HCT116 (cell line): ENCODE results near the gene PRIM1. TPM values are rescaled to one million over a fixed set of nuclear protein-coding genes. Genes with fewer than 3 reads are reported as not detected.

Source experiments
- ATAC-seq: fragments of 200-7000 bp; cut with Tn5 transposase; 2 replicates; pipeline ENCODE4 v1.9.1; 2020; ENCODE audit warnings: mild to moderate bottlenecking, moderate library complexity
- BruUV-seq: library from RNA; stranded (reverse); fragments of 400-500 nt; replicated peaks from 2 replicates; lab custom pipeline; 2021; lab: Mats Ljungman, UMichigan
- CTCF ChIA-PET: fragments of 300-600 bp; sonication (Branson Sonifier 250); formaldehyde crosslinking; loops from one replicate; lab custom pipeline; 2021; ENCODE audit warnings: antibody characterized with exemption; lab: Charles Lee
- POLR2A ChIA-PET: fragments of 300-600, 350-600 bp; sonication (Branson Sonifier 250); formaldehyde crosslinking; loops from one replicate; lab custom pipeline; 2021; ENCODE audit warnings: antibody characterized with exemption; lab: Charles Lee
- RAD21 ChIA-PET, 2 experiments: fragments of 300-600 bp; sonication (Branson Sonifier 250); formaldehyde crosslinking; loops; one replicate each; lab custom pipeline; 2023; ENCODE audit warnings: low total read pairs in 2 of 2; ENCODE audit not compliant: uncharacterized antibody in 2 of 2, unreplicated experiment in 2 of 2, low non-redundant PET in 1 of 2; lab: Charles Lee
- DNase-seq: peaks from one replicate; pipeline ENCODE4 v3.0.0-alpha.2; 2010; ENCODE audit warnings: low read depth, low spot score
- H2AFZ ChIP-seq: fragments of 200-600 bp; shearing (Covaris generic), sonication (generic); 2 replicates; pipeline ENCODE4 v1.6.1; 2017; ENCODE audit warnings: low read depth, mixed run types, mixed read lengths, antibody characterized with exemption, low read length; ENCODE audit not compliant: poor library complexity, severe bottlenecking
- H3K27ac ChIP-seq: 2 replicates; pipeline ENCODE4 v1.5.1; 2012; ENCODE audit warnings: low read depth, low read length
- H3K27me3 ChIP-seq: fragments of 200-600 bp; sonication (generic); 2 replicates; pipeline ENCODE4 v1.6.1; 2016; ENCODE audit warnings: mixed run types, low read length, mixed read lengths; ENCODE audit not compliant: insufficient read depth
- H3K36me3 ChIP-seq, 2 experiments: fragments of 200-500 bp in 1 of 2; fragments of 200-600 bp in 1 of 2; sonication (Bioruptor generic) in 1 of 2; sonication (generic) in 1 of 2; 2 replicates each; pipeline versions ENCODE4 v1.5.1 to v1.6.1; 2014 to 2016; ENCODE audit warnings: low read length in 2 of 2, inconsistent platforms in 1 of 2, mixed read lengths in 1 of 2, mixed run types in 1 of 2; ENCODE audit not compliant: insufficient read depth in 2 of 2, control insufficient read depth in 1 of 2
- H3K4me1 ChIP-seq, 2 experiments: fragments of 200-600 bp in 1 of 2; sonication (generic) in 1 of 2; 2 replicates each; pipeline versions ENCODE4 v1.5.1 to v1.6.1; 2012 to 2017; ENCODE audit warnings: low read length in 2 of 2, inconsistent platforms in 1 of 2, mild to moderate bottlenecking in 1 of 2, mixed read lengths in 1 of 2, mixed run types in 1 of 2, moderate library complexity in 1 of 2; ENCODE audit not compliant: insufficient read depth in 2 of 2, control insufficient read depth in 1 of 2
- H3K4me2 ChIP-seq: fragments of 200-600 bp; sonication (generic); 2 replicates; pipeline ENCODE4 v1.6.1; 2017; ENCODE audit warnings: mixed run types, low read length, mixed read lengths
- H3K4me3 ChIP-seq, 2 experiments: fragments of 200-600 bp in 1 of 2; sonication (generic) in 1 of 2; replicated peaks in 1 of 2; 2 replicates each; pipeline ENCODE4 v1.5.1; 2011 to 2016; ENCODE audit warnings: low read length in 2 of 2, control low read depth in 1 of 2, low read depth in 1 of 2, mild to moderate bottlenecking in 1 of 2, mixed read lengths in 1 of 2, mixed run types in 1 of 2
- H3K79me2 ChIP-seq: fragments of 200-600 bp; sonication (generic); 2 replicates; pipeline ENCODE4 v1.6.1; 2017; ENCODE audit warnings: mild to moderate bottlenecking, mixed run types, low read length, moderate library complexity, mixed read lengths; ENCODE audit not compliant: insufficient read depth
- H3K9ac ChIP-seq: fragments of 200-600 bp; sonication (generic); 2 replicates; pipeline ENCODE4 v1.6.1; 2016; ENCODE audit warnings: low read length, mixed read lengths
- H3K9me2 ChIP-seq: fragments of 200-600 bp; sonication (generic), shearing (Covaris generic); 2 replicates; pipeline ENCODE4 v1.6.1; 2017; ENCODE audit warnings: mixed run types, mild to moderate bottlenecking, moderate library complexity; ENCODE audit not compliant: insufficient read depth
- H3K9me3 ChIP-seq, 2 experiments: fragments of 200-500 bp in 1 of 2; fragments of 200-600 bp in 1 of 2; sonication (Bioruptor generic) in 1 of 2; sonication (generic) in 1 of 2; 2 replicates each; pipeline ENCODE4 v1.6.1; 2014 to 2017; ENCODE audit warnings: low read length in 2 of 2, mixed read lengths in 2 of 2, inconsistent platforms in 1 of 2, low read depth in 1 of 2, mild to moderate bottlenecking in 1 of 2, mixed run types in 1 of 2, moderate library complexity in 1 of 2; ENCODE audit not compliant: control insufficient read depth in 1 of 2, insufficient read depth in 1 of 2
- H4K20me1 ChIP-seq: fragments of 200-600 bp; sonication (generic), shearing (Covaris generic); 2 replicates; pipeline ENCODE4 v1.6.1; 2017; ENCODE audit warnings: mixed run types, mild to moderate bottlenecking, moderate library complexity; ENCODE audit not compliant: insufficient read depth
- CBX3 ChIP-seq: IDR thresholded peaks from 2 replicates; pipeline ENCODE4 v1.6.1; 2012; ENCODE audit warnings: low read depth
- EGR1 ChIP-seq: IDR thresholded peaks from 2 replicates; pipeline ENCODE4 v1.6.1; 2012; ENCODE audit warnings: low read depth
- ELF1 ChIP-seq: IDR thresholded peaks from 2 replicates; pipeline ENCODE4 v1.6.1; 2012; ENCODE audit warnings: low read depth, borderline replicate concordance
- EZH2 ChIP-seq: fragments of 200-600 bp; sonication (generic); IDR thresholded peaks from 2 replicates; pipeline ENCODE4 v1.6.1; 2017; ENCODE audit warnings: antibody characterized with exemption, mixed run types
- EZH2phosphoT487 ChIP-seq: fragments of 200-600 bp; IDR thresholded peaks from 2 replicates; pipeline ENCODE4 v1.6.1; 2018; ENCODE audit warnings: antibody characterized with exemption, borderline replicate concordance
- FOSL1 ChIP-seq: IDR thresholded peaks from 2 replicates; pipeline ENCODE4 v1.6.1; 2012; ENCODE audit warnings: low read depth
- MAX ChIP-seq: IDR thresholded peaks from 2 replicates; pipeline ENCODE4 v1.6.1; 2012
- POLR2AphosphoS5 ChIP-seq: IDR thresholded peaks from 2 replicates; pipeline ENCODE4 v1.6.1; 2011; ENCODE audit warnings: mild to moderate bottlenecking, low read depth, low read length, moderate library complexity
- RAD21 ChIP-seq: IDR thresholded peaks from 2 replicates; pipeline ENCODE4 v1.6.1; 2012; ENCODE audit warnings: low read depth, mild to moderate bottlenecking
- ZFX ChIP-seq: fragments of 450-650 bp; IDR thresholded peaks from 2 replicates; pipeline ENCODE4 v1.6.1; 2017
- intact Hi-C: fragments of 100-400 bp; cut with micrococcal nuclease; formaldehyde crosslinking; loops from 2 replicates; pipeline ENCODE4 v1.10.0; 2022
- total RNA-seq: library from RNA; stranded (reverse); gene quantifications from one replicate; pipeline ENCODE4 v1.2.1, GENCODE V29; 2021; ENCODE audit not compliant: unreplicated experiment
- TF ChIP-seq, protein P1 (sequence below): IDR thresholded peaks from 2 replicates; pipeline ENCODE4 v1.6.1; 2012; ENCODE audit warnings: low read depth
- TF ChIP-seq, protein P2 (sequence below): IDR thresholded peaks from 2 replicates; pipeline ENCODE4 v1.6.1; 2012

The PRIM1 gene
- total RNA-seq, 1 experiment from 2014 or later = 53.3 TPM

DNA sequence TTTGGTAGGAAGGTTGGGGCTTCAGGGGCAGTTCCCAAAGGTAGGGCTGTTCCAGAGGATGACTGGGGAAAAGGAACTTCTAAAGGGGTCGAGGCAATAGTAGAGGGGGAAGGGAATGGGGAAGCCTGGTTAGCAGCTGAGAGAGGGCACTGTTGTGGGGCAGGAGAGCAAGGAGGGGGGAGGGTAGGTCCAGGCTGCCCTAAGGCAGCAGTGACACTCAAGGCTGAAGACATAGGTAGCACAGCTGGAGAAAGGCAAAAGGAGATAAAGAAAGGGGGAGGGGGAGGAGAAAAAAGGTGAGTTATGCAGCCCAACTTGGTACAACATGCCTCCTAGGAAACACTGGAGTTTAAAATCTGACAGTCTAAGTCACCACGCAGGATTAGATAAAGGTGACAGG, 30.9 kb downstream of the PRIM1 start:
- BruUV-seq = no TSS peak
- no peak for ATAC-seq
- Histone ChIP-seq H3K9me3 (no peaks in the 10 kb centered on the region), H3K4me1 (peaks cover 20 to 40% of the 10 kb centered on the region in 2 experiments; a peak in 3 of 4 replicates), H3K27ac (peak overlapping the region; percentile 23; the same call in 1 of the 2 replicates), H3K4me3 (no peak overlapping the region), H3K79me2 (peaks cover 87% of the 10 kb centered on the region), H3K9me2 (no peaks in the 10 kb centered on the region), H3K27me3 (no peaks in the 10 kb centered on the region), H3K36me3 (peaks cover 26 to 64% of the 10 kb centered on the region in 2 experiments), H3K4me2 (no peak overlapping the region), H3K9ac (no peak overlapping the region), H4K20me1 (peaks cover 43% of the 10 kb centered on the region; the same call in 1 of the 2 replicates), H2AFZ (no peak overlapping the region)
- ChIA-PET RAD21 (no interaction called here), CTCF (no interaction called here), POLR2A (interaction anchor here (0.8 to 1.4 kb wide), 2 partner anchors 11 to 32 kb away, joined by 3 read pairs; no protein-coding TSS in a partner anchor)
- intact Hi-C loops = no loop called here
- no peak for TF ChIP-seq ELF1
- TF ChIP-seq MAX = no peak
- TF ChIP-seq, protein P1, sequence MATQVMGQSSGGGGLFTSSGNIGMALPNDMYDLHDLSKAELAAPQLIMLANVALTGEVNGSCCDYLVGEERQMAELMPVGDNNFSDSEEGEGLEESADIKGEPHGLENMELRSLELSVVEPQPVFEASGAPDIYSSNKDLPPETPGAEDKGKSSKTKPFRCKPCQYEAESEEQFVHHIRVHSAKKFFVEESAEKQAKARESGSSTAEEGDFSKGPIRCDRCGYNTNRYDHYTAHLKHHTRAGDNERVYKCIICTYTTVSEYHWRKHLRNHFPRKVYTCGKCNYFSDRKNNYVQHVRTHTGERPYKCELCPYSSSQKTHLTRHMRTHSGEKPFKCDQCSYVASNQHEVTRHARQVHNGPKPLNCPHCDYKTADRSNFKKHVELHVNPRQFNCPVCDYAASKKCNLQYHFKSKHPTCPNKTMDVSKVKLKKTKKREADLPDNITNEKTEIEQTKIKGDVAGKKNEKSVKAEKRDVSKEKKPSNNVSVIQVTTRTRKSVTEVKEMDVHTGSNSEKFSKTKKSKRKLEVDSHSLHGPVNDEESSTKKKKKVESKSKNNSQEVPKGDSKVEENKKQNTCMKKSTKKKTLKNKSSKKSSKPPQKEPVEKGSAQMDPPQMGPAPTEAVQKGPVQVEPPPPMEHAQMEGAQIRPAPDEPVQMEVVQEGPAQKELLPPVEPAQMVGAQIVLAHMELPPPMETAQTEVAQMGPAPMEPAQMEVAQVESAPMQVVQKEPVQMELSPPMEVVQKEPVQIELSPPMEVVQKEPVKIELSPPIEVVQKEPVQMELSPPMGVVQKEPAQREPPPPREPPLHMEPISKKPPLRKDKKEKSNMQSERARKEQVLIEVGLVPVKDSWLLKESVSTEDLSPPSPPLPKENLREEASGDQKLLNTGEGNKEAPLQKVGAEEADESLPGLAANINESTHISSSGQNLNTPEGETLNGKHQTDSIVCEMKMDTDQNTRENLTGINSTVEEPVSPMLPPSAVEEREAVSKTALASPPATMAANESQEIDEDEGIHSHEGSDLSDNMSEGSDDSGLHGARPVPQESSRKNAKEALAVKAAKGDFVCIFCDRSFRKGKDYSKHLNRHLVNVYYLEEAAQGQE = no peak
- DNase-seq = no peak

GRCh38 chr12:56720731-56721151, 31.4 kb downstream of the PRIM1 start:
- Histone ChIP-seq H3K9ac (no peak overlapping the region), H3K9me3 (no peaks in the 10 kb centered on the region), H3K79me2 (peaks cover 92% of the 10 kb centered on the region), H3K27ac (peak overlapping the region; percentile 23; the same call in 1 of the 2 replicates), H3K4me2 (no peak overlapping the region), H3K4me1 (peaks cover 16 to 35% of the 10 kb centered on the region in 2 experiments; a peak in 3 of 4 replicates), H3K9me2 (no peaks in the 10 kb centered on the region), H3K36me3 (peaks cover 27 to 68% of the 10 kb centered on the region in 2 experiments), H3K4me3 (no peak overlapping the region), H2AFZ (no peak overlapping the region), H3K27me3 (no peaks in the 10 kb centered on the region), H4K20me1 (peaks cover 48% of the 10 kb centered on the region; the same call in 1 of the 2 replicates)
- no peak for DNase-seq
- intact Hi-C loops = no loop called here
- no TSS peak for BruUV-seq
- ChIA-PET CTCF (no interaction called here), POLR2A (interaction anchor here (0.8 to 1.4 kb wide), 2 partner anchors 11 to 32 kb away, joined by 3 read pairs; no protein-coding TSS in a partner anchor), RAD21 (no interaction called here)
- ATAC-seq = no peak
- TF ChIP-seq EZH2phosphoT487 (no peak), ZFX (no peak), MAX (no peak), CBX3 (no peak), FOSL1 (no peak), EGR1 (no peak), RAD21 (no peak), EZH2 (no peak), POLR2AphosphoS5 (no peak)
- TF ChIP-seq, protein P1 = no peak
- TF ChIP-seq, protein P2, sequence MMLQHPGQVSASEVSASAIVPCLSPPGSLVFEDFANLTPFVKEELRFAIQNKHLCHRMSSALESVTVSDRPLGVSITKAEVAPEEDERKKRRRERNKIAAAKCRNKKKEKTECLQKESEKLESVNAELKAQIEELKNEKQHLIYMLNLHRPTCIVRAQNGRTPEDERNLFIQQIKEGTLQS = no peak
